Tibial nerve (tissue), 4 donors: ENCODE data around the gene NSA2.

ENCODE experiments used
- CTCF ChIP-seq, 5 experiments: fragments of 200-600 bp in 3 of 5; fragments of 450-650 bp in 2 of 5; sonication (generic) in 3 of 5; IDR thresholded peaks; one replicate each; pipeline ENCODE4 v1.5.1; 2016 to 2019; ENCODE audit warnings: antibody characterized with exemption in 5 of 5, mild to moderate bottlenecking in 3 of 5, moderate library complexity in 2 of 5
- EP300 ChIP-seq, 2 donors: sonication (generic); formaldehyde crosslinking; IDR thresholded peaks; one replicate each; pipeline ENCODE4 v1.6.1; 2017; ENCODE audit warnings: antibody characterized with exemption in 2 of 2, mild to moderate bottlenecking in 1 of 2
- POLR2A ChIP-seq, 2 donors: fragments of 450-650 bp; IDR thresholded peaks; one replicate each; pipeline ENCODE4 v1.6.1; 2017; ENCODE audit warnings: antibody characterized with exemption in 2 of 2, mild to moderate bottlenecking in 2 of 2, moderate library complexity in 2 of 2

GRCh38 chr5:74801197-74801596, 34.1 kb downstream of the NSA2 start:
- TF ChIP-seq POLR2A (IDR thresholded peaks at IDR 0.05) (no peak), CTCF (IDR thresholded peaks at IDR 0.05) (no peak), EP300 (IDR thresholded peaks at IDR 0.05) (no peak)
